IMR-90 (cell line): ENCODE data around the gene SPSB4. TPM values are rescaled to one million over a fixed set of nuclear protein-coding genes. Genes with fewer than 3 reads are reported as not detected.

Source experiments
- ATAC-seq: fragments of 200-7000 bp; cut with Tn5 transposase; 2 replicates; pipeline ENCODE4 v1.9.1; 2020; ENCODE audit warnings: low read depth, mild to moderate bottlenecking, moderate library complexity
- BruUV-seq: library from RNA; stranded (reverse); fragments of 400-500 nt; replicated peaks from 2 replicates; lab custom pipeline; 2021; lab: Mats Ljungman, UMichigan
- CTCF ChIA-PET: fragments of 300-600 bp; formaldehyde crosslinking; extraction: SDS; loops from one replicate; lab custom pipeline; 2021; ENCODE audit warnings: antibody characterized with exemption; lab: Yijun Ruan, JAX
- POLR2A ChIA-PET: fragments of 300-600 bp; sonication (Branson Sonifier 250); formaldehyde crosslinking; loops from one replicate; lab custom pipeline; 2022; ENCODE audit warnings: antibody characterized with exemption; ENCODE audit not compliant: unreplicated experiment; lab: Charles Lee
- DNase-seq: peaks from one replicate; pipeline ENCODE4 v3.0.0; 2013
- H2AFZ ChIP-seq: replicated peaks from 2 replicates; pipeline ENCODE3; 2013; ENCODE audit warnings: low read length, mild to moderate bottlenecking; ENCODE audit not compliant: poor library complexity
- H2AK5ac ChIP-seq: 2 replicates; pipeline ENCODE4 v1.6.1; 2013; ENCODE audit warnings: low read depth, low read length, inconsistent platforms
- H2AK9ac ChIP-seq: replicated peaks from 2 replicates; pipeline ENCODE3; 2013; ENCODE audit warnings: mild to moderate bottlenecking, low read depth, low read length, moderate library complexity; ENCODE audit not compliant: poor library complexity
- H2BK120ac ChIP-seq: 2 replicates; pipeline ENCODE4 v1.6.1; 2013; ENCODE audit warnings: low read depth, low read length, inconsistent platforms
- H2BK15ac ChIP-seq: 3 replicates; pipeline ENCODE4 v1.6.1; 2013; ENCODE audit warnings: low read depth, low read length, inconsistent platforms
- H2BK20ac ChIP-seq: 2 replicates; pipeline ENCODE4 v1.6.1; 2013; ENCODE audit warnings: low read depth, mild to moderate bottlenecking, inconsistent platforms, low read length, moderate library complexity
- H2BK5ac ChIP-seq: 2 replicates; pipeline ENCODE4 v1.6.1; 2013; ENCODE audit warnings: mild to moderate bottlenecking, low read depth, low read length, inconsistent platforms; ENCODE audit not compliant: poor library complexity, severe bottlenecking
- H3K14ac ChIP-seq: replicated peaks from 2 replicates; pipeline ENCODE4 v1.6.1; 2013; ENCODE audit warnings: low read depth, low read length, inconsistent platforms
- H3K18ac ChIP-seq: 2 replicates; pipeline ENCODE4 v1.6.1; 2013; ENCODE audit warnings: low read depth, low read length, control low read depth
- H3K23ac ChIP-seq: 2 replicates; pipeline ENCODE4 v1.6.1; 2013; ENCODE audit warnings: low read depth, low read length, inconsistent platforms
- H3K27ac ChIP-seq: 2 replicates; pipeline ENCODE4 v1.5.1; 2013; ENCODE audit warnings: mild to moderate bottlenecking, control low read depth, low read length; ENCODE audit not compliant: insufficient read depth
- H3K27me3 ChIP-seq: 2 replicates; pipeline ENCODE4 v1.6.1; 2013; ENCODE audit warnings: low read length; ENCODE audit not compliant: control insufficient read depth, insufficient read depth
- H3K36me3 ChIP-seq: 2 replicates; pipeline ENCODE4 v1.6.1; 2013; ENCODE audit warnings: low read length, mixed read lengths; ENCODE audit not compliant: control insufficient read depth, insufficient read depth
- H3K4ac ChIP-seq: 2 replicates; pipeline ENCODE4 v1.6.1; 2013; ENCODE audit warnings: low read depth, low read length, inconsistent platforms
- H3K4me1 ChIP-seq: 2 replicates; pipeline ENCODE4 v1.6.1; 2013; ENCODE audit warnings: low read length, mixed read lengths; ENCODE audit not compliant: control insufficient read depth, insufficient read depth
- H3K4me2 ChIP-seq: 2 replicates; pipeline ENCODE4 v1.6.1; 2013; ENCODE audit warnings: low read depth, mild to moderate bottlenecking, control low read depth, low read length, moderate library complexity
- H3K4me3 ChIP-seq: 2 replicates; pipeline ENCODE4 v1.5.1; 2013; ENCODE audit warnings: low read depth, mild to moderate bottlenecking, control low read depth, low read length, moderate library complexity; ENCODE audit not compliant: insufficient read depth
- H3K56ac ChIP-seq: 2 replicates; pipeline ENCODE4 v1.6.1; 2013; ENCODE audit warnings: low read length, inconsistent platforms; ENCODE audit not compliant: insufficient read depth; ENCODE audit errors: extremely low read depth
- H3K79me1 ChIP-seq, 2 experiments: 2 replicates each; pipeline ENCODE4 v1.6.1; 2013; ENCODE audit warnings: low read length in 2 of 2, inconsistent platforms in 1 of 2, low read depth in 1 of 2
- H3K9ac ChIP-seq: 2 replicates; pipeline ENCODE4 v1.6.1; 2013; ENCODE audit warnings: low read depth, low read length, control low read depth
- H3K9me1 ChIP-seq: 2 replicates; pipeline ENCODE4 v1.6.1; 2013; ENCODE audit warnings: low read length, inconsistent platforms; ENCODE audit not compliant: insufficient read depth
- H3K9me3 ChIP-seq: 2 replicates; pipeline ENCODE4 v1.6.1; 2013; ENCODE audit warnings: low read length; ENCODE audit not compliant: control insufficient read depth, insufficient read depth
- H4K20me1 ChIP-seq: 2 replicates; pipeline ENCODE4 v1.6.1; 2013; ENCODE audit warnings: low read length, inconsistent platforms; ENCODE audit not compliant: insufficient read depth
- H4K5ac ChIP-seq: 2 replicates; pipeline ENCODE4 v1.6.1; 2013; ENCODE audit warnings: mild to moderate bottlenecking, low read depth, low read length, control low read depth
- H4K8ac ChIP-seq, 2 experiments: 2 replicates each; pipeline ENCODE4 v1.6.1; 2013; ENCODE audit warnings: low read depth in 2 of 2, low read length in 2 of 2, control low read depth in 1 of 2, inconsistent platforms in 1 of 2
- H4K91ac ChIP-seq: 2 replicates; pipeline ENCODE4 v1.6.1; 2013; ENCODE audit warnings: low read depth, low read length, inconsistent platforms; ENCODE audit not compliant: insufficient read depth
- NFE2L2 ChIP-seq: fragments of 150-350 bp; IDR thresholded peaks from 2 replicates; pipeline ENCODE4 v1.6.1; 2016; ENCODE audit warnings: low read depth, mild to moderate bottlenecking, low read length
- WGBS, 2 experiments: methylation state at CpG; one replicate each; pipeline versions ENCODE4 v1.1.5 to v1.1.7; 2013; ENCODE audit warnings: missing lambda C conversion rate in 2 of 2; ENCODE audit not compliant: insufficient read length in 1 of 2; ENCODE audit errors: extremely low coverage in 2 of 2; 5-methylcytosine and 5-hydroxymethylcytosine counted together
- dilution Hi-C: fragments of 300-500 bp; cut with HindIII; formaldehyde crosslinking; loops from one replicate; pipeline ENCODE4 v1.14.3; 2018; ENCODE audit warnings: low sequenced_read_pairs; ENCODE audit not compliant: unreplicated experiment
- in situ Hi-C: fragments of 300-500 bp; cut with MboI; formaldehyde crosslinking; loops from 3 replicates; pipeline ENCODE4 v1.14.3; 2019; ENCODE audit warnings: low sequenced_read_pairs, inconsistent platforms, mixed read lengths
- intact Hi-C: fragments of 100-400 bp; cut with micrococcal nuclease; formaldehyde crosslinking; loops from 2 replicates; pipeline ENCODE4 v1.10.0; 2022
- polyA plus RNA-seq, 3 experiments: library from polyadenylated mRNA; depleted of rRNA; stranded (reverse); fragments of >200 nt; gene quantifications; 2 replicates each; pipeline ENCODE4 v1.2.3, GENCODE V29; 2012; ENCODE audit warnings: low replicate concordance in 1 of 3
- total RNA-seq: library from RNA; depleted of rRNA; stranded (reverse); fragments of >200 nt; gene quantifications from 2 replicates; pipeline ENCODE4 v1.2.3, GENCODE V29; 2012
- TF ChIP-seq, protein P1 (sequence below): conservative IDR thresholded peaks from 2 replicates; pipeline ENCODE4 v1.5.1; 2012; ENCODE audit warnings: mild to moderate bottlenecking, low read depth, low read length, improper control_type of control experiment

The SPSB4 gene
- total and polyA plus RNA-seq, 2 of the 4 experiments (the other 2 are of a cell fraction): not detected

- H3K14ac ChIP-seq: no peak overlapping the region
- no peak overlapping the region for H3K4me3 ChIP-seq
- no peak overlapping the region for H2BK20ac ChIP-seq
- H3K9me1 ChIP-seq: no peaks in the 10 kb centered on the region
- peaks cover 1% of the 10 kb centered on the region; the same call in 1 of the 2 replicates for H3K4me1 ChIP-seq
- H3K18ac ChIP-seq: no peak overlapping the region
- DNase-seq (no peak), ATAC-seq (no peak)
- ChIA-PET POLR2A (no interaction called here), CTCF (interaction anchor here (0.9 to 1.3 kb wide), 3 partner anchors 9 to 104 kb away, joined by 3 to 8 read pairs (median 3); no protein-coding TSS in a partner anchor)
- no peak overlapping the region for H2BK5ac ChIP-seq
- WGBS, 2 experiments: no CpG with 5 or more reads among the region's 13 CpGs
- no peak overlapping the region for H2AK5ac ChIP-seq
- intact Hi-C loops: no loop called here
- H3K36me3 ChIP-seq: no peaks in the 10 kb centered on the region
- H2AK9ac ChIP-seq: no peak overlapping the region
- H3K9me3 ChIP-seq: no peaks in the 10 kb centered on the region
- no peak overlapping the region for H2BK15ac ChIP-seq
- no peak overlapping the region for H3K4me2 ChIP-seq
- no peak overlapping the region for H3K4ac ChIP-seq
- TF ChIP-seq NFE2L2: no peak
- TF ChIP-seq, protein P1, sequence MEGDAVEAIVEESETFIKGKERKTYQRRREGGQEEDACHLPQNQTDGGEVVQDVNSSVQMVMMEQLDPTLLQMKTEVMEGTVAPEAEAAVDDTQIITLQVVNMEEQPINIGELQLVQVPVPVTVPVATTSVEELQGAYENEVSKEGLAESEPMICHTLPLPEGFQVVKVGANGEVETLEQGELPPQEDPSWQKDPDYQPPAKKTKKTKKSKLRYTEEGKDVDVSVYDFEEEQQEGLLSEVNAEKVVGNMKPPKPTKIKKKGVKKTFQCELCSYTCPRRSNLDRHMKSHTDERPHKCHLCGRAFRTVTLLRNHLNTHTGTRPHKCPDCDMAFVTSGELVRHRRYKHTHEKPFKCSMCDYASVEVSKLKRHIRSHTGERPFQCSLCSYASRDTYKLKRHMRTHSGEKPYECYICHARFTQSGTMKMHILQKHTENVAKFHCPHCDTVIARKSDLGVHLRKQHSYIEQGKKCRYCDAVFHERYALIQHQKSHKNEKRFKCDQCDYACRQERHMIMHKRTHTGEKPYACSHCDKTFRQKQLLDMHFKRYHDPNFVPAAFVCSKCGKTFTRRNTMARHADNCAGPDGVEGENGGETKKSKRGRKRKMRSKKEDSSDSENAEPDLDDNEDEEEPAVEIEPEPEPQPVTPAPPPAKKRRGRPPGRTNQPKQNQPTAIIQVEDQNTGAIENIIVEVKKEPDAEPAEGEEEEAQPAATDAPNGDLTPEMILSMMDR: 0 out of 2 replicates have a peak, but pooled peaks have one; percentile 10
- no peak overlapping the region for H2BK120ac ChIP-seq
- dilution Hi-C loops: no loop called here
- in situ Hi-C loops: no loop called here
- no TSS peak for BruUV-seq
- H3K27ac ChIP-seq: no peak overlapping the region
- peaks cover 2% of the 10 kb centered on the region for H3K27me3 ChIP-seq
- H4K20me1 ChIP-seq: no peaks in the 10 kb centered on the region
- no peaks in the 10 kb centered on the region for H3K79me1 ChIP-seq
- no peak overlapping the region for H3K23ac ChIP-seq
- no peak overlapping the region for H4K5ac ChIP-seq
- no peak overlapping the region for H4K8ac ChIP-seq
- no peak overlapping the region for H3K56ac ChIP-seq
- H2AFZ ChIP-seq: no peak overlapping the region
- no peak overlapping the region for H4K91ac ChIP-seq
- H3K9ac ChIP-seq: no peak overlapping the region
These were observed 63.8 kb downstream of the SPSB4 start for GRCh38 chr3:141114816-141115460.
